ENCODE measurements around the gene HCRTR1.
"Not testable (repeated sequence)": the region's sequence is repeated elsewhere in the genome, so short reads cannot be mapped to it uniquely, and the experiment has no call there.

HCRTR1 gene

GRCh38 chr1:31587328-31587699 lies 30.2 kb upstream of the HCRTR1 start:
- H3K27ac Mint-ChIP-seq; H3K9me3 Mint-ChIP-seq; H3K36me3 Mint-ChIP-seq (ENCODE audit: low read depth); H3K4me3 Mint-ChIP-seq; H3K4me1 Mint-ChIP-seq (ENCODE audit: low read depth): not testable (repeated sequence)
- peaks cover 21% of the 10 kb centered on the region for H3K27me3 Mint-ChIP-seq (ENCODE audit: low read depth)

DNA sequence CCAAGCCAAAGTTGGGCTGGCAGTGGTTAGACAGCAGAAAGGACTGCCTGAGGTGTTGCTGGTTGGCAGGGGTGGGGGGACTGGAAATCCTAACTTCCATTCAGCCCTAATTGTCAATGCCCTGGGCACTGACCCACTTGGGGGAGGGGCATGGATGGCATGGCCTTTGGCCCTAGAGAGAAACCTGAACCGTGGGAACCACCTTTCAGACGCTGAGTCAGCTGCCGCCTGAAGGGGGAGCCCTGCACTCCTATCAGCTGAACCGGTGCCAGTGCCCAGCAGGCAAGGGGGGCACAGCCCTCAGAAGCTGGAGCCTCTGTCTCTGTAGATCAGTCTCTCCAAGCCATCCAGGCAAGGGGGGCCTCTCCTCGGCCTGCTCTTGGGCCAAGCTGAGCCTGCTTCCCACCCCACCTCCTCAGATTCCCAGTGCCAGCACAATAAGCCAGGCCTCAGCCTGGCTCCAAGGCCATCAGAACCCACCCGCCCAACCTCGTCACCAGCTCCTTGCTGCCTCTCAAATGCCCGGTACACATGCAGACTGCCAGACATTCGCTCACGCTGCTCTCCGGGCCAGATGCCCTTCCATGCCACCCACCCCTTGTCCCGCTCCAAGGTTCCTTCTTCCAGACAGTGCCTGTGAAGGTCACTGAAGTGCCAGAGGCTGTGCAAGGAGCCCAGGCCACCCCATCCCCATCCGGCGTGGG lies 29.6 kb upstream of the HCRTR1 start:
- H3K27me3 Mint-ChIP-seq (ENCODE audit: low read depth) = peaks cover 21% of the 10 kb centered on the region
- no peak overlapping the region for H3K4me3 Mint-ChIP-seq

DNA sequence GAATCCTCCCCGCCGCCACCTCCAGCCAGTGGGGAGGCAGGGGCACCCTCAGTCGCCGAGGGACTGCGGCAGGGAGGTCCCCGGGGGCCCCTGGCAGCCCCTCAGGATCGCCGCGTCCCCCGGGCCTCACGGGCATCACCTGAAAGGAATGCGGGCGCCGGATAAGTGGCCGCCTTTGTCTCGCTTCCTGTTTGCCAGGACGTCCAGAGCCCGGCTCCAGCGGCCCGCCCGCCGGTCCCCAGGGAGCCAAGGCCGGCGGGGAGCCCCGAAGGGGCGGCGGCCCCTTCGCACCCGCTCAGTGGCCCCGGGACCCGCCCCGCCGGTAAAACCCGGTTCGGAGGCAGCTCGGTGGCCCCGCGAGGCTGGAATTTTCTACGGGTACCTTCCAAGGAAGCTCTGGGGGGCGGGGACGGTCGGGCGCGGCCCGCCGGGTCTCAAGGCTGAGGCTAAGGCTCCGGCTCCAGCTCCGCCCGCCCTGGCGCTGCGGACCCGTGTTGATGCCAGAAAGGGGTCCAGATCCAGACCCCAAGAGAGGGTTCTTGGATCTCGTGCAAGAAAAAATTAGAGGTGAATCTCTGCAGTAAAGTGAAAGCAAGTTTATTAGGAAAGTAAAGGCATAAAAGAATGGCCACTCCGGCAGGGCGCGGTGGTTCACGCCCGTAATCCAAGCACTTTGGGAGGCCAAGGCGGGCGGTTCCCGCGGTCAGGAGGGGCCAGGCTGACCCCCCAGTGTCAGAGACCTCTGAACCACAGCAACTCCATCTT lies 28.6 kb upstream of the HCRTR1 start:
- H3K4me3 Mint-ChIP-seq = no peak overlapping the region
- no peaks in the 10 kb centered on the region for H3K4me1 Mint-ChIP-seq (ENCODE audit: low read depth)
- no peaks in the 10 kb centered on the region for H3K36me3 Mint-ChIP-seq (ENCODE audit: low read depth)
- H3K27ac Mint-ChIP-seq = no peak overlapping the region
- peaks cover 21% of the 10 kb centered on the region for H3K27me3 Mint-ChIP-seq (ENCODE audit: low read depth)
- no peaks in the 10 kb centered on the region for H3K9me3 Mint-ChIP-seq

More for the DNA sequence above, 29.6 kb upstream of the HCRTR1 start:
- Mint-ChIP-seq H3K27ac (no peak overlapping the region), H3K36me3 (ENCODE audit: low read depth) (no peaks in the 10 kb centered on the region), H3K9me3 (no peaks in the 10 kb centered on the region), H3K4me1 (ENCODE audit: low read depth) (no peaks in the 10 kb centered on the region)

DNA sequence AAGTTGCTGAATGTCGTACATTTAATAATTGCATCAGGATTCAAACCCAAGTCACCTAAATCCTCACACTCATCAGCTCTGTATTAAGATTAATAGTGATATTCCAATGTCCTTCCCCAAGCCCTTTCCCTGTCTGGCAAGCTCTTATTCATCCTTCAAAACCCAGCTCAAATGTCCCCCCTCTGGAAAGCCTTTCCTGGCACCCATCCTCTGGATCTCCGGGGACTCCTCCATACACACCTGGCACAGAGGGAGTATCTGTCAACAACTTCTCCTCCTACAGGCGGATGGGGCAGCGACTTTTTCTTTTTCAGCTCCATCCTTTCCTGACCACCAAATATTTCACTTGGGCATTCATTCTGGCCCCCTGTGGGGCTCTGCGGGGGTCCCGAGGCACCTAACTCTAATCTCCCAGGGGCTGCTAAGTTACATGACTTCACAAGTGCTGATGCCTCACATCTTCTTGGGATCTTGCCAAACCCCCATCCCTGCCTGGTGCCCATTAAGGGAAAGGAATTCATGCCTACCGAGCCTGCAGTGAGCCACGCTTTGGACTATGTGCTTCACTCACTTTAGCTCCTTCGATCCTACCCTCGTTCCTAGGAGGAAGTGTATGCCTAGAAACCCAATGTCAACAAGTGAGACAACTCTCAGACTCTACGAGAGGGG lies 25.9 kb upstream of the HCRTR1 start:
- Mint-ChIP-seq H3K4me1 (ENCODE audit: low read depth) (no peaks in the 10 kb centered on the region), H3K27ac (no peak overlapping the region), H3K36me3 (ENCODE audit: low read depth) (no peaks in the 10 kb centered on the region), H3K4me3 (no peak overlapping the region), H3K27me3 (ENCODE audit: low read depth) (peaks cover 29% of the 10 kb centered on the region), H3K9me3 (no peaks in the 10 kb centered on the region)

- Mint-ChIP-seq H3K9me3 (no peaks in the 10 kb centered on the region), H3K4me1 (ENCODE audit: low read depth) (no peaks in the 10 kb centered on the region), H3K4me3 (no peak overlapping the region), H3K27me3 (ENCODE audit: low read depth) (peaks cover 29% of the 10 kb centered on the region), H3K27ac (no peak overlapping the region), H3K36me3 (ENCODE audit: low read depth) (no peaks in the 10 kb centered on the region)
Measured at GRCh38 chr1:31592132-31592531, 25.4 kb upstream of the HCRTR1 start.

GRCh38 chr1:31593136-31593665 lies 24.3 kb upstream of the HCRTR1 start:
- no peaks in the 10 kb centered on the region for H3K9me3 Mint-ChIP-seq
- no peak overlapping the region for H3K4me3 Mint-ChIP-seq
- H3K36me3 Mint-ChIP-seq (ENCODE audit: low read depth) = no peaks in the 10 kb centered on the region
- no peaks in the 10 kb centered on the region for H3K4me1 Mint-ChIP-seq (ENCODE audit: low read depth)
- H3K27me3 Mint-ChIP-seq (ENCODE audit: low read depth) = peaks cover 32% of the 10 kb centered on the region
- H3K27ac Mint-ChIP-seq = no peak overlapping the region

DNA sequence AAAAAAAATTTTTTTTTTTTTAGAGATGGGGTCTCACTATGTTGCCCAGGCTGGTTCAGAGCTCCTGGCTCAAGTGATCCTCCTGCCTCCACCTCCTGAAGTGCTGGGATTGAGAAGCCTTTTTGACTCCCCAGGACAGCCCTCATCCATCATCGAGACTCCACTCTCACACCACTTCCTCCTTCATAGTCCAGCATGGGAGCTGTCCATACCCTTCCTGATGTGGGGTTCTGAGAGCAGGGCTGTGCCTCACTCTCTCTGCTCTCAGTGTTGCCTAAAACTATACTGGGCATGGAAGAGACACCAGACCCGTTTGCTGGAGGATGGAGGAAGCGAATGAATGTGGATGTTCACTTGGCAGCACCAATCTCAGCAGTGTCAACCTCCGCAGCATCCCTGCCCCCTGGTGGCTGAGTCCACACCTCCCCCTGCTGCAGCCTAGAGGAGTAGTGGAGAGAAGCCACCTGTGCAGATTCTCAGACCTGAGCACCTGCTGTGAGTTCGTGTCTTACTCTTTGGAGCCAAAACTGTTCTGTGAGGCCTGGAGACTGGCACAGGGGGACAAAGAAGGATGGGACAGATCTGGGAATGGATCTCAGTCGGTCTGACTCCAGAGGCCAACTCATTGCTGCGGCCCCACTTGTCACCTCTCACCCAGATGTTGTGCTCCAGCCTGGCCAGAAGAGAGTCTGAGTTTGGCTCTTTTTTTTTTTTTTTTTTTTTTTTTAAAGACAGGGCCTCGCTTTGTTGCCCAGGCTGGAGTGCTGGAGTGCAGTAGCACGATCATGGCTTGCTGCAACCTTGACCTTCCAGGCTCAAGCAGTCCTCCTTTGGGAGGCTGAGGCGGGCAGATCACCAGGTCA lies 23.5 kb upstream of the HCRTR1 start:
- H3K4me1 Mint-ChIP-seq (ENCODE audit: low read depth) = no peaks in the 10 kb centered on the region
- H3K36me3 Mint-ChIP-seq (ENCODE audit: low read depth) = no peaks in the 10 kb centered on the region
- H3K27ac Mint-ChIP-seq = no peak overlapping the region
- H3K4me3 Mint-ChIP-seq = no peak overlapping the region
- peaks cover 31% of the 10 kb centered on the region for H3K27me3 Mint-ChIP-seq (ENCODE audit: low read depth)
- no peaks in the 10 kb centered on the region for H3K9me3 Mint-ChIP-seq

DNA sequence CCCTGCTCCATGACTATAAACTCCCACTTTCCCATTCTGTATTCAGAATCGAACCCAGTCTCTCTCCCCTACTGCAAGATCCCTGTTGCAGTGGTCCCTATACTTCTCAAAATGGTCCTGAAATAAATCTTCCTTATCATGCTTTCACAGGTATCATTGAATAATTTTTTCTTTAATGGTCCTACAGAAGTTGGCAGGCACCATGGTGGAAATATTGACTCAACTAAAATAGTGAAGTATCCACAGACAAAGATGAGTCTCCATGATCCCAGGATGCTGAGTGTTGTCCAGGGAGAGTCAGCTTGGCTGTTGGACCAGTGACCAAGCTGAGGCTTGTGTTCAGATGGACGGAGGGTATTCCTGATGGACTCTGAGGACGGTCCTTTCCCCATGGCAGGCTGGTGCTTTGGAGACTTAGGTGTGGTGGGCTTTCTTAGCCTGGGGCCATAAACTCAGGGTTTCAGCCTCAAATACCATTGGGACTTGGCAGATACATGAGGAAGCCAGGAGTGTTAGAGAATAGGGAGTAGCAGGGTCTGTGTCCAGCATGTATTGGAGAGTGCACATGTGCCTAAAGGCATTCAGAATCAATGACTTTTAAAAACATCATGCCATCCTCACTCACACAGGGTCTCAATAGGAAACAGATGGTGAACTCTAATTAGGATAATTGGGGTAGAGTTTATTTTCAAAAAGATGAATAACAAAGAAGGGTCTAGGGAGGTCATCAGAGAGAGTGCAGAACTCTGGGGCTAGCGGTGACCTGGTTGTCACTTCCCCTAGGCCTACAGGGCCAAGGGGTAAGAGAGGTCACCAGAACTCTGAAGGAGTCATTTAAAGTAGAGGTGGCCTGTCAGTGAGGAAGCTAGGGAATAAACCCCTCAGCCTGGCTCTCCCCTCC lies 21.4 kb upstream of the HCRTR1 start:
- H3K27me3 Mint-ChIP-seq (ENCODE audit: low read depth) = peaks cover 27% of the 10 kb centered on the region
- H3K9me3 Mint-ChIP-seq = no peaks in the 10 kb centered on the region
- no peak overlapping the region for H3K27ac Mint-ChIP-seq
- H3K4me1 Mint-ChIP-seq (ENCODE audit: low read depth) = no peaks in the 10 kb centered on the region
- H3K4me3 Mint-ChIP-seq = no peak overlapping the region
- H3K36me3 Mint-ChIP-seq (ENCODE audit: low read depth) = no peaks in the 10 kb centered on the region

- Mint-ChIP-seq H3K27ac (no peak overlapping the region), H3K4me1 (ENCODE audit: low read depth) (no peaks in the 10 kb centered on the region), H3K36me3 (ENCODE audit: low read depth) (no peaks in the 10 kb centered on the region), H3K9me3 (no peaks in the 10 kb centered on the region), H3K27me3 (ENCODE audit: low read depth) (peaks cover 29% of the 10 kb centered on the region), H3K4me3 (no peak overlapping the region)
Measured at GRCh38 chr1:31596737-31597097, 20.8 kb upstream of the HCRTR1 start.

GRCh38 chr1:31598980-31599379 lies 18.5 kb upstream of the HCRTR1 start:
- H3K27ac Mint-ChIP-seq = no peak overlapping the region
- no peaks in the 10 kb centered on the region for H3K36me3 Mint-ChIP-seq (ENCODE audit: low read depth)
- no peaks in the 10 kb centered on the region for H3K4me1 Mint-ChIP-seq (ENCODE audit: low read depth)
- no peak overlapping the region for H3K4me3 Mint-ChIP-seq
- H3K9me3 Mint-ChIP-seq = no peaks in the 10 kb centered on the region
- peaks cover 33% of the 10 kb centered on the region for H3K27me3 Mint-ChIP-seq (ENCODE audit: low read depth)

- no peak overlapping the region for H3K4me3 Mint-ChIP-seq
- H3K4me1 Mint-ChIP-seq (ENCODE audit: low read depth) = no peaks in the 10 kb centered on the region
- H3K9me3 Mint-ChIP-seq = no peaks in the 10 kb centered on the region
- peaks cover 32% of the 10 kb centered on the region for H3K27me3 Mint-ChIP-seq (ENCODE audit: low read depth)
- H3K27ac Mint-ChIP-seq = no peak overlapping the region
- H3K36me3 Mint-ChIP-seq (ENCODE audit: low read depth) = no peaks in the 10 kb centered on the region
Measured at GRCh38 chr1:31600641-31601040, 16.8 kb upstream of the HCRTR1 start.

DNA sequence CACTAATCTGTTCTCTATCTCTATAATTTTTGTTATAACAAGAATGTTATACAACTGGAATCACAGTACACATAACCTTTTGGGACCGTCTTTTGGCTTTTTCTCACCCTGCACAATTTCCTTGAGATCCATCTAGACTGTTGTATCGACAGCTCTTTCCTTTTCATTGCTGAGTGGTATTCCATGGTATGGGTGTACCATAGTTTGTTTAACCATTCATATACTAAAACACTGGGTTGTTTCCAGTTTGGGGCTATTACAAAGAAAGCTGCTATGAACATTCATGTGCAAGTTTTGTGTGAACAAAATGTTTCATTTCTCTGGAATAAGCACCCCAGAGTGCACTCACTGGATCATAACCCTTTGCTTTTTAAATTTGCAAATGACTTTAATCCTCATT lies 15.4 kb upstream of the HCRTR1 start:
- no peak overlapping the region for H3K27ac Mint-ChIP-seq
- peaks cover 2% of the 10 kb centered on the region for H3K4me1 Mint-ChIP-seq (ENCODE audit: low read depth)
- H3K9me3 Mint-ChIP-seq = no peaks in the 10 kb centered on the region
- peaks cover 25% of the 10 kb centered on the region for H3K27me3 Mint-ChIP-seq (ENCODE audit: low read depth)
- no peak overlapping the region for H3K4me3 Mint-ChIP-seq
- no peaks in the 10 kb centered on the region for H3K36me3 Mint-ChIP-seq (ENCODE audit: low read depth)

- Mint-ChIP-seq H3K27ac (no peak overlapping the region), H3K9me3 (no peaks in the 10 kb centered on the region), H3K4me1 (ENCODE audit: low read depth) (peaks cover 2% of the 10 kb centered on the region), H3K27me3 (ENCODE audit: low read depth) (peaks cover 20% of the 10 kb centered on the region), H3K36me3 (ENCODE audit: low read depth) (no peaks in the 10 kb centered on the region), H3K4me3 (no peak overlapping the region)
Measured at GRCh38 chr1:31605908-31606427, 11.5 kb upstream of the HCRTR1 start.
